HTR-8/SVneo (cell line): ENCODE data around the gene PRX.
A peak's percentile ranks its signal among the peaks of the same experiment; 100 is the strongest.
"Not testable (repeated sequence)": the region's sequence is repeated elsewhere in the genome, so short reads cannot be mapped to it uniquely, and the experiment has no call there.

Experiments used
- DNase-seq: peaks from one replicate; pipeline ENCODE4 v3.0.0; 2011; ENCODE audit warnings: low spot score, mixed read lengths; ENCODE audit not compliant: insufficient read length
- FAIRE-seq: peaks from 2 replicates; lab custom pipeline; 2011; peaks lifted over from hg19 to GRCh38; lab: Jason Lieb, UNC

The PRX gene

DNA sequence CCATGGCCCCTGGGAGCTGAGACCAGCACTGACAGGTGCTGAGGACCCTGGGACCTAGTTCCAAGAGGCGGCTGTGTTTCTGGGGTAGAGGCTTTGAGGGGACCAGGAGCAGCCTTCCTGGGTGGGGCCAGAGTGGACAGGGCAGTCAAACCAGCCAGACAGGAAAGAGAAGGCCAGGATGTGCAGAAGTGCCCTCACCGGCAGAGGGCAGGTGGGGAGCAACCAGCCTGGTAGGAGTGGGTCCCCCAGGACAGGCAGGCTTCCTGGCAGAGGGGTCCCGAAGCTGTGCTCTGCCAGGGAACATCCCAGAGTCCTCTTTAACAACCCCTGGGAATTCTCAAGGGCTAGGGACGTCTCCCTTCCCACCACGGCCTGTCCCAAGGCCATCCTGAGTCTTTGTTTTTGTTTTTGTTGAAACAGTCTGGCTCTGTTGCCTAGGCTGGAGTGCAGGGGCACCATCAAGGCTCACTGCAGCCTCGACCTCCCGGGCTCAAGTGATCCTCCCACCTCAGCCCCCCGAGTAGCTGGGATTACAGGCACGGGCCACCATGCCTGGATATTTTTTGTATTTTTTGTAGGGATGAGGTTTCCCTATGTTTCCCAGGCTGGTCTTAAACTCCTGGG is 20.2 kb downstream of the PRX start:
- DNase-seq (peak; percentile 28), FAIRE-seq (no peak)

DNA sequence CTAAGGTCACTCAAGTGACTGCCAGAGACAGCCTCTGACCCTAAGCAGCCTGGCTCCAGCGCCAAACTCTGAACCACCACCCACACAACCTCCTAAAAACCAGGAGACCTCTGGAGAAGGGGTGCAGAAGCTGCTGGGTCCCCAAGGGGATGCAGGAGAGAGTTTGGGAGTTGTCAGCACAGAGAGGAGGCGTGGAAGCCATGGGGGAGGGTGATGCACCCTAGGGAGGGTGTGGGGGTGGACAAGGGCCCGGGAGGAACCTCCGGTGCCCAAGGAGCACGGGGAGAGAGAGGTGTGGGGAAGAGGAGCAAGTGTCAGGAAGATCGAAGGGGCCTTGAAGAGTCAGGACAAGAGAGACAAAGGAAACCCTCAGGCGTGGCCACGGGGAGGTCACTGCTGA is 21.1 kb downstream of the PRX start:
- DNase-seq (no peak), FAIRE-seq (no peak)

DNA sequence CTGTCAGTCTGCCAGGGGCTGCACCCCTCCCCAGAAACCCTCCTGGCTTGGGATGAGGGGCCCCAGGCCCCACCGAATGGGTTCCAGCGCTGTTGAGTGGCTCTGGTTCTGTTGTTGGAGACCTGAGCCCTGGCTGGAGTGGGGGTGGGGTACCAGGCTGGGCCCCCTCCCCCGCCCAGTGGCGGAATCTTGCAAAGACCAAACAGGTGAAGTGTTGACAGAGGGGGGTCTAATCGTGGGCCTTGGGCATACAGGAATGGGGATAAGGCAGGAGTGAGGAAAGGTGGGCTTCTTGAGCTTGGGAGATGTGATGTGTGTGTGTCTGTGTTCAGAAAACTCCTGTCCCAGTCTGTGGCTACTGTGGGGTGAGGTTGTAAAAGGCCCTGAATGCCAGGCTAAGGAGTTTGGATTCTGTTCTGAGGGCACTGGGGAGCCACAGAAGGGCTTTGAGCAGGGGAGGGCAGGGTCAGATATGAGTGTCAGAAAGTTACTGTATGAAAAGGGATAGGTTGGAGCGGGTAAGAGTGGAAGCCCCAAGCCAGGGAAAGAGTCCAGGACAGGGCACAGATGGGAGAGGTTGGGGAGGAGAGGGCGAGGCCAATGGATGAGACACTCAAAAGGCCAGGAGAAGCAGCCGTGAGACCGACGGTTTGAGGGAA is 23.0 kb downstream of the PRX start, which contains the start of gene HIPK4:
Gene HIPK4 (minus strand): TSS at position 98 of the 659 bp plus-strand sequence. CDS start 279 bp downstream, outside the sequence.
- FAIRE-seq (no peak), DNase-seq (no peak)

DNA sequence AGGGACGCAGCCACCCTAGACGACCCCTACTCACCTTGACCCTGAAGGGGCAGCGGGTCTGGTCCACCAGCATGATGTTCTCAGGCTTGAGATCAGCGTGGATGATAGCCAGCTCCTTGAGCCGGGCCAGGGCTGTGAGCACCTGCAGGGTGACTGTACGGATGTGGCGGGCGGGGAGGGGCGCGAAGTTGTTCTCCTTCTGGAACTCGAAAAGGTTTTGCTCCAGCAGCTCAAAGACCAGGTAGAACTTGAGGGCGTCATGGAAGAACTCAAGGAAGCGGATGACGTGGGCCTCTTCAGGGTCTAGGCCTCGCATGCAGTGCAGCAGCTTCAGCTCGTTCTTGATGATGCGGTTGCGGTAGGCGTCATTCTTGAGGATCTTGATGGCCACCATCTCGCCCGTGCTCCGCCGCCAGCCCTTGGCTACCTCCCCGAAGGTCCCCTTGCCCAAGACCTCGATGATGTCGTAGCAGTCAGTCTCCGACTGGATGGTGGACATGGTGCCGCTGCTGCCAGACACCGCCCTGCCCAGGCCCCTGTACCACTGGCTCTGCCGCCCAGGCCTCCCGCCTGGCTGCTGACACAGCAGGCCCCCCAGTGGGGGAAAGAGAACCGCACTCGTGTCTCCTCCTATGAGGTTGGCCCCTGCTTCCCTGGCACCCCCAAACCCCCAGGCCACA is 23.6 kb downstream of the PRX start:
- DNase-seq (no peak), FAIRE-seq (no peak)

DNA sequence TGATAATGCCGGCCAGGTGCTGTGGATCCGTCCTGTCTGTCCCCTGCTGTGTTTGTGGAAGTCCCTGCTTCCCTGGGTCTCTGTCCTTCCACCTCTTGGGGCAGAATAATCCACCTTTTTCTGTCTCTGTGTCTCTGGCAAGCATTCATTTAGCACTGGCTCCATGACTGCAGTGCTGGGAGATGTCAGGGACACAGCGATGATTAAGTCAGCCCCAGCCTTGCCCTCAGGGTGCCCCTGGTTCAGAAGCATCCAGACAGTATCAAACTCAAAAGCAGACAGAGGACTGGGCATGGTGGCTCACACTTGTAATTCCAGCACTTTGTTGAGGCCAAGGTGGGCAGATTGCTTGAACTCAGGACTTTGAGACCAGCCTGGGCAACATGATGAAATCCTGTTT is 24.7 kb downstream of the PRX start:
- no peak for FAIRE-seq

DNA sequence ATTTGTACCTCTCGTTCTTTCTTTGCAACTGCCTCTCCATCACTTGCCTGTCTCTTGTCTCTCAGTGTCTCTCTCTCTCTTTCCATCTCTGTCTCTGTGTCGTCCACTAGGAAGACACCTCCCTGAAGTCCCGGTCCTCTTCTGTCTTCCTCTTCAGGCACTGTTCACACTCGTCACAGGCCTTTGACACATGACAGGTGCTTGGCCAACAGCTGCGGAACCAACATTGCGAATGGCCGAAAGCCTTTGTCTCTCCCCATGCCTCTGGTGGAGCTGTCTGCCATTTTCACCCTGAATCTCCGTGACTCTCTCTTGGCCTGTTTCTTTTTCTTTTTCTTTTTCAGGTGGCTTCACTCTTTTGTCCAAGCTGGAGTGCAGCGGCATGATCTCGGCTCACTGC is 26.0 kb downstream of the PRX start:
- FAIRE-seq (no peak), DNase-seq (no peak)

More for the DNA sequence above, 24.7 kb downstream of the PRX start:
- DNase-seq: no peak

DNA sequence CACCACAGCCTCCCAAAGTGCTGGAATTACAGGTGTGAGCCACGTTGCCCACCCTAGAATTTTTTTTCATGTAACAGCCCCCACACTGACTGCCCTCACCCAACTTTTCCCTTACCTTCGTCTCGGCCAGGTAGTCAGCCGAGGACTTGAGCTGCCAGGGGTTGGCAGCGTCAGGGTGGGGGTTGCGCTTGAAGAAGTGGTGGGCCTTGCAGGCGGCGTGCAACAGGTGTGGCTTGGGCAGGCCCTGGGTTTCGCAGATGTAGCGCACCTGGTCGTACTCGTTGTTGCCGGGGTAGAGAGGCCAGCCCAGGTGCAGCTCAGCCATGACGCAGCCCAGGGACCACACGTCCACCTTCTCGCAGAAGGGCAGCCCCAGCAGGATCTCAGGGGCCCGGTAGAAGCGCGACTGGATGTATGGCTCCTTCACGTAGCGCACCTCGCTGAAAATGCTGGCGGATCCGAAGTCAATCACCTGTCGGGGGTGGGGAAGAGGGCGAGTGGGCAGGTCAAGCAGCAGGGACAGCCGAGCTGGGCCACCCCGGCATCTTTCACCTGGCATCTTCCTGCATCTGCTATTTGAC is 29.4 kb downstream of the PRX start:
- DNase-seq (no peak), FAIRE-seq (no peak)

DNA sequence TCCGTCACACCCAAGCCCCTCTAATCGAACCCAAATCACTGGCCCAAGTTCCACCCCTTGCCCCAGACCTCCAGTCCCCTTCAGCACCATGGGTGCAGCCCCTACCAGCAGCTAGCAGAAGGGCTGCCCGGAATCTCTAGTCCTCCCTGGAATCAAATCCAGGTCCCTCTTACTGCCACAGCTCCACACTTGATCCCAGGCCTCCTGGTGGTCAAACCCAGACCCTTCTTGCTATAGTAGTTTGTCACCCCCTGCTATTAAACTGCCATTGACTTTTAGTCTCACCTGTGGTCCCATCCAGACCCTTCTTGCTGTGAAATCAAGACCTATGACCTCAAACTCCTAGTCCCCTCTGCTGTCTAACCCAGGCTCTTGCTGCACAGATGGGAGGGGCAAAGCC is 31.9 kb downstream of the PRX start:
- DNase-seq: no peak
- no peak for FAIRE-seq

DNA sequence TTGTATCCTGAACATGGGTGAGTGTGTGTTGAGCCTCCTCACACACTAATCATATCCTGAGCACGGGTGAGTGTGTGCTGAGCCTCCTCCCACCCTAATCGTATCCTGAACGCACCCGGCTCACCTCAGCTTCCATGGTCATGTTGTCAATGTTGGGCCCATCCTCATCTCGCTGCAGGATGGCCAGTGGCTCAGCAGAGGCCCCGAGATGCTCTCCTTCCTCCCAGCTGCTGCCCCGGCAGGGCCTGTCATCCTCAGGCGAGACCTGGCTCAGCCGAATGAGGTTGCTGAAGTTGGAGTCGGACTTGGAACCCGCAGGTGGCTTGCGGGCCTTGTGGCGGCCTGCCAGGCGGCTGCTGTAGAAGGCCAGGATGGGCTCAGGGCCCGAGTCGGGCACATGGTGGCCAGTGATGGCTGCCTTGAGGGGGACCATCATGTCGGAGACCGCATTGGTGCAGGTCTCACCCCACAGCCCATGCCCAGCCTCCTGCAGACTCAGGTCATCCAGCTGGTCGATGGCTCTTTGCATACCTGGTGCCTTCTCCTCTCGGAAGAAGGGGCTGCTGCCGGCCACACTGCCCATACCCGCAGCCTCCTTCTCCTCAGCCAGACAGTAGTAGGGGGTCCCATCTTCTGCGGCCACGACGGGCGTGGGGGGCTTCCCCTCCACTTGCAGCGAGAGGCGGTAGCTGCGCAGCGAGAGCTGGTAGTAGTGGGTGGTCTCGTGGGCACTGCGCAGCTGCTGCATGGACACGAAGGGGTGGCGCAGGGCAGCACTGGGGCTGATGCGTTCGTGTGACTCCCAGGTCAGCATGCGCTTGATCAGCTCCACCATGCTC is 32.8 kb downstream of the PRX start:
- FAIRE-seq (no peak), DNase-seq (no peak)

DNA sequence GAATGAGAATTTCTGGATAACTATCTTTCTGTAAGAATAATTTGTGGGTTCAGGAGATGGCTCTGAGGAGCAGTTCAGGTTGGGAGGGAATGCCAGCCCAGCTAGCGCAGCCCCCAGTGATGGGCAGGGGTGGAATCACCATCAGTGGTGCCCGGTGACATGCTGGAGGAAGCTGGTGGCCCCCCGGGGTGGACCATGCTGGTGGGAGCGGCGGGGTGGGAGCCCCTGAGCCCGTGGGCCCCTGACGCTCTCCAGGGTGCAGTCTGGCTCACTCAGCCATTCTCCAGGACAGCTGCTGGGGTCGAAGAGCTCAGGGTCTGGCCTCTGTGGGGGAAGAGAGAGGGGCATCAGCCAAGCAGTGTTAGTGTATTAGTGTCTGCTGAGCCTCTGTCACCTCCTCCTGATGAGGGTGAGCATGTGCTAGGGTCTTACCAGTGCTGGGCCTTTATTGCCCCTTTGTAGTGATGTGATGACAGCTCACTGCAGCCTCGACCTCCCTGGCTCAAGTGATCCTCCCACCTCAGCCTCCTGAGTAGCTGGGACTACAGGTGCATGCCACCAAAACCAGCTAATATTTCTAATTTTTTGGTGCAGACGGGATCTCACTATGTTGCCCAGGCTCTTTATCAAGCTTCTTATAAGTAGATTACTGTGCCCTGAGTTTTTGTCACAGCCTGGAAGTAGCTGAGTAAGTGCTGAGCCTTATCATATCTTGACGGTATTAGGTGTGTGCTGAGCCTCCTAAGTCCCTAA is 33.6 kb downstream of the PRX start:
- no peak for FAIRE-seq
- no peak for DNase-seq

DNA sequence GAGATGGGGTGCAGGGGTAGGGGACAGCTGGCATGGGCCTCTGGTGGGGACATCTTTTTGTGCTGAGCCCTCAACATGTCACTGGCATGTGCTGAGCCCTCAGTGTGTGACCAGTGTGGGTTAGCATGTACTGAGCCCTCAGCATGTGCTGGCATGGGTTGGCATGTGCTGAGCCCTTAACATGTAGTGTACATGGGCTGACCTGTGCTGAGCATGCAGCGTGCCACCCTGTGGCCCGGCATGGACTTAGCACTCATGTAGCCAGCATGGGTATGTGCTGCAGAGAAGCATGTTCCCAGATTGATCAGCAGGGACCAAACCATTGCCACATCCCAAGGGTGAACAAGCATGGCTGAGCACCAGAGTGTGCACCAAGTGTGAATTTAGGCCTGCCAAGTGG is 34.7 kb downstream of the PRX start:
- DNase-seq: no peak
- FAIRE-seq: no peak

DNA sequence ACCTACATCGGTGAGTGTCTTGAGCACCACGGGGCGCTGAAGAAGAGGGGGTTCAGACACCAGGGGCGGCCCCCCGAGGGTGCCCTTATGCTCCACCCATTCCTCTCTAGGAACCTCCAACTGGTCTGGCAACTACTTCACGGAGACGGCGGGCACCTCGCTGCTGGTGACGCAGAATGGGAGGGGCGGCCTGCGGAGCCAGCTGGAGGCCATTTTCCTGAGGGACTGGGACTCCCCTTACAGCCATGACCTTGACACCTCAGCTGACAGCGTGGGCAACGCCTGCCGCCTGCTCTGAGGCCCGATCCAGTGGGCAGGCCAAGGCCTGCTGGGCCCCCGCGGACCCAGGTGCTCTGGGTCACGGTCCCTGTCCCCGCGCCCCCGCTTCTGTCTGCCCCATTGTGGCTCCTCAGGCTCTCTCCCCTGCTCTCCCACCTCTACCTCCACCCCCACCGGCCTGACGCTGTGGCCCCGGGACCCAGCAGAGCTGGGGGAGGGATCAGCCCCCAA is 35.2 kb downstream of the PRX start:
- no peak for DNase-seq
- no peak for FAIRE-seq

DNA sequence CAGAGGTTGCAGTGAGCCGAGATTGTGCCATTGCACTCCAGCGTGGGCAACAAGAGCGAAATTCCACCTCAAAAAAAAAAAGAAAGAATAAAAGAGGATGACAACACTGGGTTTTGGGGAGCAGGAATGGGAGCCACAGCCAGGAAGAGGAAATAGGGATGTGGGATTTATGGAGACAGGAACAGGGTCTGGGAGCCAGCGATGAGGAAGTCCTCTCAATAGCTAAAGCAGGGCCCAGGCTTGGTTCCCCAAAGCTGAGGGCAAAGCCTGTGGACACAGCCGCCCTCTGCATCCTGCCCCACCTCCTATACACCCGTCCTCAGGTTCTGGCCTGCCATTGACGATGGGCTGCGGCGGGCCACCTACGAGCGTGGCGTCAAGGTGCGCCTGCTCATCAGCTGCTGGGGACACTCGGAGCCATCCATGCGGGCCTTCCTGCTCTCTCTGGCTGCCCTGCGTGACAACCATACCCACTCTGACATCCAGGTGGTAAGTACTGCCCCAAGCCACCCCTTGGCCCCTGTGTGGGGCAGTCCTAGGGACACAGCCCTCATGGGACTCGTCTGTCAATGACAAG is 36.8 kb downstream of the PRX start:
- FAIRE-seq: no peak

DNA sequence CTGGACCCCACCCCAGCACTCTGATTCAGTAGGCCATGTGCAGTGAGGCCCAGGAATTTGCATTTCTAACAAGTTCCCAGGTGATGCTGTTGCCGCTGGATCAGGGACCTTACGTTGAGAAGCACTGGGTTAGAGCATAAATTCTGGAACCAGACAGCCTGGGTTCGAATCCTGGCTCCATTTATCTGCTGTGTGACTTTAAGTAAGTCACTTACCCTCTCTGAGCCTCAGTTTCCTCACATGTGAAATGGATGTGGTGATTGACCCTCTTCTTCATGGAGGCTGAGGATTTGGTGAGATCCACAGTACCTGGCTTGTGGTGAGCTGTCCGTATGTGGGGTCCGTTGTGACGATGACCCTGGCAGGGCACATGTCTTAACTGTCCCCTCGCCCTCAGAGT is 39.1 kb downstream of the PRX start:
- DNase-seq (no peak), FAIRE-seq (no peak)

More for the DNA sequence above, 36.8 kb downstream of the PRX start:
- DNase-seq: no peak

DNA sequence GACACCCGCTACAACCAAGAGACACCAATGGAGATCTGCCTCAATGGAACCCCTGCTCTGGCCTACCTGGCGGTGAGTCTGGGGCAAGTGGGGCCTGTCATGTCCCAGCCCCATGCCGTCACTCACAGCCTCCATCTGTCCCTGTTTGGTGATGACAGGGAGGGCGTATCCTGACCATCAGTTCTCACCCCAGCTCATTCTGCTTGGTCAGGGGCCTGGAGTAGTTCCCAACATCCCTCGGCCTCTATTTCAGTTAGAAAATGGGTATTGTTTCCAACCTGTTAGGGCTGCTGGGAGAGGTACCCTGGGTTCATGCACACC is 41.4 kb downstream of the PRX start:
- FAIRE-seq (no peak), DNase-seq (no peak)

DNA sequence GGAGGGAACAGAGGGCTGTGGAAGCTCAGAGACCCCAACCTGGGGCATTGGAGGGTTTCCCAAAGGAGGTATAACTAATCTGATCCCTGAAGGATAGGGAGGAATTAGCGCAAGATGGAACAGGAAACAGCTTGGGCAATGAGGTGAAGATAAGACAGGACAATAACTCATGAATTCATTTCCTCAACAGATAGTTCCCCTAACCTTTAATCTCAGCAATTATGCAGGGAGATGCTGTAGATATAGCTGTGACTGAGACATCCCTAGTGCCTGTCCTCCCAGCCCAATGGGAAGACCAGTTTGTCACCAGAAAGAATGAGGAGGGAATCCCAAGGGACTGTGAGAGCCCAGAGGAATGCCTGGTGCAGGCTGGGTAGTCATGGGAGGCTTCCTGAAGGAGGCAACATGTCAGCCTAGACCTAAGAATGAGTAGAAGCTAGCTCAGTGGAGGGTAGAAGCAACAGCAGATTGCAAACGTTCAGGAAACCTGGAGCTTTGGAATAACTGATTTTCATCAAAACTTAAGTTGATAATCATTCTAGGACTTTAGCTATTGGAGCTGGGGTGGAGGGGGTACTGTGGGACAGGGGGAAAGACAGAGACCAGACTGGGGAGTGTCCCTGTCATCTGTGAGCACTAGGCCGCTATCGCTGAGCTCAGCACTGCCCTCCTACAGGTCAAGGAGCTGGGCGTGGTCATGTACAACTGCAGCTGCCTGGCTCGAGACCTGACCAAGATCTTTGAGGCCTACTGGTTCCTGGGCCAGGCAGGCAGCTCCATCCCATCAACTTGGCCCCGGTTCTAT is 42.0 kb downstream of the PRX start:
- no peak for FAIRE-seq
- no peak for DNase-seq

DNA sequence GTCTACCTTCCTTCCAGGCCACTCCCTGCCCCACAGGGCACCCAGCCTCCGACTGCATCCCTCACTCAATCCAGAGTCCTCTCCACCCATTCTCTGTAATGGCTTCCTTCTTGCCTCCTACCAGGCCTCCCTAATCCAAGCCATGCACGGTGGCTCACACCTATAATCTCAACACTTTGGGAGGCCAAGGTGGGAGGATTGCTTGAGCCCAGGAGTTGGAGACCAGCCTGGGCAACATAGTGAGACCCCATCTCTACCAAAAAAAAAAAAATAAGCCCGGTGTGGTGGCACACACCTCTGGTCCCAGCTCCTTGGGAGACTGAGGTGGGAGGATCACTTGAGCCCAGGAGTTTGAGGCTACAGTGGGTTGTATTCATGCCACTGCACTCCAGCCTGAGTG is 42.9 kb downstream of the PRX start:
- not testable (repeated sequence) for DNase-seq, FAIRE-seq

DNA sequence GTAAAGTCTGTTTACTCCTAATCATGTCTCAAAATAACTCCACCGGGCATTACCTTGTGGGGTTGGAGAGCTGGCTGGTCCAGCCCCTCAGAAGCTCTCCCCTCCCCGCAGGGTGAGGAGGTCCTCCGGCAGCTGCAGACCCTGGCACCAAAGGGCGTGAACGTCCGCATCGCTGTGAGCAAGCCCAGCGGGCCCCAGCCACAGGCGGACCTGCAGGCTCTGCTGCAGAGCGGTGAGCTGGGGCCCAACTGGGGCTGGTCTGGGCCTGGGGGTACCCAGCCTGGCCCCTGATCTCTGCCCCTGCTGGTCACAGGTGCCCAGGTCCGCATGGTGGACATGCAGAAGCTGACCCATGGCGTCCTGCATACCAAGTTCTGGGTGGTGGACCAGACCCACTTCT is 43.4 kb downstream of the PRX start:
- no peak for DNase-seq
- FAIRE-seq: no peak
